ENCODE results near the gene TFEC.
"Not testable (repeated sequence)": the region's sequence is repeated elsewhere in the genome, so short reads cannot be mapped to it uniquely, and the experiment has no call there.

Gene TFEC

GRCh38 chr7:115987486-115987885 lies 43.1 kb downstream of the TFEC start:
- no peak for DNase-seq

GRCh38 chr7:115984105-115984504 lies 46.5 kb downstream of the TFEC start:
- no peak for DNase-seq

- no peak for DNase-seq
These were observed 50.4 kb downstream of the TFEC start for GRCh38 chr7:115980159-115980558.

GRCh38 chr7:115976651-115977050 lies 53.9 kb downstream of the TFEC start:
- DNase-seq = no peak

GRCh38 chr7:115975766-115976165 lies 54.8 kb downstream of the TFEC start:
- DNase-seq = no peak

GRCh38 chr7:115973406-115973805 lies 57.2 kb downstream of the TFEC start:
- no peak for DNase-seq

GRCh38 chr7:115971506-115971905 lies 59.1 kb downstream of the TFEC start:
- no peak for DNase-seq

- no peak for DNase-seq
These were observed 62.0 kb downstream of the TFEC start for GRCh38 chr7:115968596-115968995.

GRCh38 chr7:115968171-115968570 lies 62.4 kb downstream of the TFEC start:
- no peak for DNase-seq

- DNase-seq = no peak
These were observed 64.6 kb downstream of the TFEC start for GRCh38 chr7:115965796-115966475.

- DNase-seq = no peak
These were observed 65.3 kb downstream of the TFEC start for GRCh38 chr7:115965236-115965635.

GRCh38 chr7:115964799-115965198 lies 65.8 kb downstream of the TFEC start:
- DNase-seq = no peak

- no peak for DNase-seq
These were observed 68.2 kb downstream of the TFEC start for GRCh38 chr7:115962340-115962739.

GRCh38 chr7:115953592-115954255 lies 76.8 kb downstream of the TFEC start:
- peak; percentile 54 for DNase-seq

- DNase-seq = no peak
These were observed 77.7 kb downstream of the TFEC start for GRCh38 chr7:115952832-115953231.

GRCh38 chr7:115951547-115951946 lies 79.0 kb downstream of the TFEC start:
- no peak for DNase-seq

- DNase-seq = no peak
These were observed 88.8 kb downstream of the TFEC start for GRCh38 chr7:115941703-115942268.

GRCh38 chr7:115940460-115941060 lies 90.0 kb downstream of the TFEC start:
- no peak for DNase-seq

GRCh38 chr7:115937960-115938359 lies 92.6 kb downstream of the TFEC start:
- DNase-seq = no peak

GRCh38 chr7:115933471-115933870 lies 97.1 kb downstream of the TFEC start:
- DNase-seq = no peak

- DNase-seq = no peak
These were observed 97.7 kb downstream of the TFEC start for GRCh38 chr7:115932880-115933279.

GRCh38 chr7:115930184-115930583 lies 100.4 kb downstream of the TFEC start:
- DNase-seq = not testable (repeated sequence)

- not testable (repeated sequence) for DNase-seq
These were observed 100.8 kb downstream of the TFEC start for GRCh38 chr7:115929736-115930135.

GRCh38 chr7:115924411-115924810 lies 106.2 kb downstream of the TFEC start:
- DNase-seq = peak; percentile 25
